ENCODE measurements around the gene OR5AN1.

- no peak for TF ChIP-seq MAX (IDR thresholded peaks at IDR 0.05; ENCODE audit: low read depth, low read length)
- TF ChIP-seq CTCF (IDR thresholded peaks at IDR 0.05 in 2 of 3, conservative IDR thresholded peaks at IDR 0.05 in 1 of 3; ENCODE audit: control insufficient read depth in 2 of 3, extremely low read depth in 1 of 3, insufficient read depth in 1 of 3, low read depth in 3 of 3, low read length in 3 of 3): no peak
- no peak for TF ChIP-seq ZNF274 (IDR thresholded peaks at IDR 0.05; ENCODE audit: insufficient read depth, insufficient read length)
- no peak for TF ChIP-seq ZBTB33 (IDR thresholded peaks at IDR 0.05)
- TF ChIP-seq YY1 (IDR thresholded peaks at IDR 0.05; ENCODE audit: low read depth, low read length): no peak
- TF ChIP-seq PBX3 (IDR thresholded peaks at IDR 0.05; ENCODE audit: insufficient replicate concordance, low read depth, low read length): no peak
- TF ChIP-seq EGR1 (IDR thresholded peaks at IDR 0.05; ENCODE audit: borderline replicate concordance in 1 of 2, low read depth in 2 of 2, low read length in 2 of 2): no peak
- TF ChIP-seq POLR2AphosphoS5 (IDR thresholded peaks at IDR 0.05; ENCODE audit: low read length): no peak
- no peak for TF ChIP-seq KDM1A (IDR thresholded peaks at IDR 0.05; ENCODE audit: borderline replicate concordance)
- TF ChIP-seq EZH2 (IDR thresholded peaks at IDR 0.05; ENCODE audit: borderline replicate concordance, control insufficient read depth, low read depth, low read length): no peak
Observed at GRCh38 chr11:59336176-59336575, 22.5 kb upstream of the OR5AN1 start.
